Activated CD4-positive, alpha-beta T cell treated with anti-CD3 and anti-CD28 coated beads, Interleukin-2, amount 10 ng/mL, durations not matched to agents 7 days and 5 days (primary cell): ENCODE results near the gene DOP1A. TPM values are rescaled to one million over a fixed set of nuclear protein-coding genes. Genes with fewer than 3 reads are reported as not detected.

Experiments used
- CTCF ChIA-PET: fragments of 350-600 bp; sonication (Branson Sonifier 250); formaldehyde crosslinking; loops from one replicate; lab custom pipeline; 2021; ENCODE audit warnings: antibody characterized with exemption; lab: Charles Lee
- POLR2A ChIA-PET: fragments of 350-600 bp; sonication (Branson Sonifier 250); formaldehyde crosslinking; loops from one replicate; lab custom pipeline; 2021; ENCODE audit warnings: antibody characterized with exemption; lab: Charles Lee
- DNase-seq: peaks from one replicate; pipeline ENCODE4 v3.0.0-alpha.2; 2020
- H3K27ac Mint-ChIP-seq: one replicate; pipeline ENCODE4 v1.8.0; 2021; ENCODE audit warnings: mild to moderate bottlenecking, moderate library complexity, mixed read lengths
- H3K27me3 Mint-ChIP-seq: one replicate; pipeline ENCODE4 v1.8.0; 2021; ENCODE audit warnings: mixed read lengths
- H3K36me3 Mint-ChIP-seq: one replicate; pipeline ENCODE4 v1.8.0; 2021; ENCODE audit warnings: low read depth, mixed read lengths
- H3K4me1 Mint-ChIP-seq: one replicate; pipeline ENCODE4 v1.8.0; 2021; ENCODE audit warnings: mixed read lengths
- H3K4me3 Mint-ChIP-seq: one replicate; pipeline ENCODE4 v1.8.0; 2021; ENCODE audit warnings: mild to moderate bottlenecking, moderate library complexity, mixed read lengths
- H3K9me3 Mint-ChIP-seq: one replicate; pipeline ENCODE4 v1.8.0; 2021; ENCODE audit warnings: mixed read lengths
- total RNA-seq, 2 experiments: library from RNA; stranded (reverse); gene quantifications; one replicate each; pipeline ENCODE4 v1.2.3, GENCODE V29; 2021

The DOP1A gene
- total RNA-seq, 2 experiments from 2014 or later: 15.4 to 18.5 TPM

DNA sequence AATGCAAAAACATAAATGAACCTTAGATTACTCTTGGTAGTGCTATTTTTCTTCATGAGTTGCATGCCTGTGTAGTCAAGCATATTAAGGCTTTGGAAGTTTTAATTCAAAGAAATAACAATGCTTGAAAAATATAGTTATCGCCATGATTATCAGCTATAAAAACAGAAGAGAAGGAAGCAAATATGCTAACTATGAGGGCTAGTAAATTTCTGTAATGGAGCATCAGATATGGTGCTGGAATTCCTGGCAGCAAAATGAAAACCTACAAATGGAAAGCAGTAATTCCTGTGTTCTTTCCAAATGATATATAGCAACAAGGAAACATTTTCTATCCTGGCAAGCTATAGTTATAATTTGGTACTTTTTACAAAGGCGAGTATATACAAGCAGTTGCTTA is 29.7 kb downstream of the DOP1A start:
- H3K4me1 Mint-ChIP-seq: no peaks in the 10 kb centered on the region
- peaks cover 13% of the 10 kb centered on the region for H3K36me3 Mint-ChIP-seq
- CTCF ChIA-PET: no interaction called here
- no peaks in the 10 kb centered on the region for H3K9me3 Mint-ChIP-seq
- no peak for DNase-seq
- H3K27ac Mint-ChIP-seq: no peak overlapping the region
- H3K27me3 Mint-ChIP-seq: no peaks in the 10 kb centered on the region
- POLR2A ChIA-PET: no interaction called here
- no peak overlapping the region for H3K4me3 Mint-ChIP-seq

DNA sequence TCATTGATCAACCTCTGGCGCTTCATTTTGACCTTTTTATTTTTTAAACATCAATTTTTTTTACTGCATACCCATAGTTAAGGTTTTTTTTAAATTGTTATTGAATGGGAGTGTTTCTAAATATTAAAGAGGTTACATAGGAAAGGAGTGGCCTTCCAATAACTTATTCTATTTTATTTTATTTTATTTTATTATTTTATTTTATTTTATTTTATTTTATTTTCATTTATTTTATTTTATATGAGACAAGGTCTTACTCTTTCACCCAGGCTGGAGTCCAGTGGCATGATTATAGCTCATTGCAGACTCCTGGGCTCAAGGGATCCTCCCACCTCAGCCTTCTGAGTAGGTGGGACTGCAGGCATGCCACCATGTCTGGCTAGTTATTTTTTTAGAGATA is 30.2 kb downstream of the DOP1A start:
- ChIA-PET POLR2A (no interaction called here), CTCF (interaction anchor here (0.9 to 1.7 kb wide), 2 partner anchors 8 to 32 kb away, joined by 3 to 7 read pairs; partner anchors contain the start of gene UBE3D)
- no peaks in the 10 kb centered on the region for H3K4me1 Mint-ChIP-seq
- H3K27ac Mint-ChIP-seq: no peak overlapping the region
- peaks cover 17% of the 10 kb centered on the region for H3K36me3 Mint-ChIP-seq
- H3K4me3 Mint-ChIP-seq: no peak overlapping the region
- H3K27me3 Mint-ChIP-seq: no peaks in the 10 kb centered on the region
- H3K9me3 Mint-ChIP-seq: no peaks in the 10 kb centered on the region
- DNase-seq: no peak

GRCh38 chr6:83098589-83098988 is 31.1 kb downstream of the DOP1A start:
- Mint-ChIP-seq H3K27ac (no peak overlapping the region), H3K4me3 (no peak overlapping the region)

GRCh38 chr6:83108378-83108777 is 40.9 kb downstream of the DOP1A start:
- no peak overlapping the region for H3K27ac Mint-ChIP-seq
- CTCF ChIA-PET: interaction anchor here (0.7 to 1.2 kb wide), 4 partner anchors 9 to 43 kb away, joined by 3 to 4 read pairs (median 4); partner anchors contain the start of gene UBE3D
- peaks cover 10% of the 10 kb centered on the region for H3K9me3 Mint-ChIP-seq
- H3K4me3 Mint-ChIP-seq: no peak overlapping the region
- POLR2A ChIA-PET: no interaction called here
- no peaks in the 10 kb centered on the region for H3K4me1 Mint-ChIP-seq
- H3K36me3 Mint-ChIP-seq: peaks cover 25% of the 10 kb centered on the region
- no peaks in the 10 kb centered on the region for H3K27me3 Mint-ChIP-seq
- DNase-seq: no peak

More at GRCh38 chr6:83098589-83098988, 31.1 kb downstream of the DOP1A start:
- Mint-ChIP-seq H3K36me3 (peaks cover 22% of the 10 kb centered on the region), H3K4me1 (no peaks in the 10 kb centered on the region), H3K27me3 (no peaks in the 10 kb centered on the region), H3K9me3 (peaks cover 2% of the 10 kb centered on the region)
- CTCF ChIA-PET: interaction anchor here (0.9 to 1.7 kb wide), 2 partner anchors 7 to 33 kb away, joined by 3 to 7 read pairs; partner anchors contain the start of gene UBE3D
- DNase-seq: no peak
- POLR2A ChIA-PET: no interaction called here

- Mint-ChIP-seq H3K27me3 (no peaks in the 10 kb centered on the region), H3K4me1 (no peaks in the 10 kb centered on the region), H3K27ac (no peak overlapping the region), H3K9me3 (no peaks in the 10 kb centered on the region), H3K4me3 (no peak overlapping the region), H3K36me3 (peaks cover 12% of the 10 kb centered on the region)
- POLR2A ChIA-PET: no interaction called here
- CTCF ChIA-PET: no interaction called here
- no peak for DNase-seq
Measured at GRCh38 chr6:83113258-83113657, 45.8 kb downstream of the DOP1A start.

- ChIA-PET CTCF (no interaction called here), POLR2A (no interaction called here)
- no peak for DNase-seq
- peaks cover 7% of the 10 kb centered on the region for H3K36me3 Mint-ChIP-seq
- H3K9me3 Mint-ChIP-seq: no peaks in the 10 kb centered on the region
- H3K27me3 Mint-ChIP-seq: no peaks in the 10 kb centered on the region
- no peaks in the 10 kb centered on the region for H3K4me1 Mint-ChIP-seq
- no peak overlapping the region for H3K4me3 Mint-ChIP-seq
- H3K27ac Mint-ChIP-seq: no peak overlapping the region
Measured at GRCh38 chr6:83114164-83114563, 46.7 kb downstream of the DOP1A start.

DNA sequence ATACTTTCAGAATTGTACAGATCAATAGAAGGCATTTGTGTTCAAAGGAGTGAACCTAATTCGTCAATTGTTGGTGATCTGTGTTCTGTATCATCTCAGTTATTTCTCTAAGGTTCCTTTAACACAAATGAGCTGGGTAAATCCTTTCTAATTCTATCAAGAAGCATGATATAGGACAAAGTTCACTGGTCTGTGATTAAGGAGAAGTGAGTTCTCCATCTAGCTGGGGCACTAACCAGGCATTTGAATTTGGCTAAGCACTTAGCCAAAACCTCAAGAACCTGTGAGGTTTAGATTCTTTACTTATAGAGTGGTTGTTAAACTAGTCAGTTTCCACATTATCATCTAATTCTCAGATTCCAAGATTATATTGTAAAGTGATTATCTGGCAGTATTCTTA is 50.3 kb downstream of the DOP1A start:
- no peak for DNase-seq
- no peak overlapping the region for H3K4me3 Mint-ChIP-seq
- no peaks in the 10 kb centered on the region for H3K4me1 Mint-ChIP-seq

DNA sequence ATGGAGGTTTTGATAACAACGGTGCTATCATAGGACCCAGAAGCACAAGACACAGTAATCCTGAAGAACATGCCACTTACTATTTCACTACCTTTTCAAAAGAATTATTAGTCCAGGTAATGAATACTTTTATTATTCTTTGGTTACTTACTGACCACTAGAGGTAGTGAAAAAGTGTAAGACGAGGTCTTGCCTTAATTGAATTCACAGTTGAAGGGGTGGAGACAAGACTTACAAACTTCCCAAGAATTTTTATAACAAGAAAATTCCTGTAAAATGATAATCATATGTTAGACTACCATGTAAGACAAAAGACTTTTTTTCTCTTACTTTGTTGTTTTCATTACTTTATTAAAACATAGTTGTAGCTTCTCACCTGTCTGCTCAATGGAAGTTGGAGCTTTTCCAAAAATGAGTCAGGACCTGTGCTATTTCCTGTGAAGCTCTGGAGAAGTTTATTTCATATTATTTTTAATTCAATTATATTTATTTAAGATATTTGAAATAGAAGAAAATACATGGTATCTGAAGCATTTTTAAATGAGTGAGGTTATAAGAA is 52.4 kb downstream of the DOP1A start:
- H3K4me3 Mint-ChIP-seq: no peak overlapping the region
- ChIA-PET POLR2A (no interaction called here), CTCF (interaction anchor here (0.9 to 1.2 kb wide), 2 partner anchors 15 to 55 kb away, joined by 3 read pairs; partner anchors contain the start of gene UBE3D)
- H3K36me3 Mint-ChIP-seq: peaks cover 12% of the 10 kb centered on the region
- H3K27me3 Mint-ChIP-seq: no peaks in the 10 kb centered on the region
- H3K9me3 Mint-ChIP-seq: no peaks in the 10 kb centered on the region
- H3K4me1 Mint-ChIP-seq: no peaks in the 10 kb centered on the region
- DNase-seq: no peak
- no peak overlapping the region for H3K27ac Mint-ChIP-seq

More for the DNA sequence above, 50.3 kb downstream of the DOP1A start:
- Mint-ChIP-seq H3K9me3 (no peaks in the 10 kb centered on the region), H3K27ac (no peak overlapping the region), H3K27me3 (no peaks in the 10 kb centered on the region), H3K36me3 (peaks cover 1% of the 10 kb centered on the region)
- ChIA-PET CTCF (interaction anchor here (1.1 to 1.7 kb wide), 2 partner anchors 9 to 189 kb away, joined by 3 read pairs; no protein-coding TSS in a partner anchor), POLR2A (no interaction called here)

GRCh38 chr6:83124553-83124952 is 57.1 kb downstream of the DOP1A start:
- no peak overlapping the region for H3K27ac Mint-ChIP-seq
- H3K27me3 Mint-ChIP-seq: no peaks in the 10 kb centered on the region
- H3K36me3 Mint-ChIP-seq: peaks cover 29% of the 10 kb centered on the region
- no peaks in the 10 kb centered on the region for H3K9me3 Mint-ChIP-seq
- H3K4me1 Mint-ChIP-seq: no peaks in the 10 kb centered on the region
- DNase-seq: no peak
- no peak overlapping the region for H3K4me3 Mint-ChIP-seq
- POLR2A ChIA-PET: no interaction called here
- CTCF ChIA-PET: no interaction called here

- CTCF ChIA-PET: no interaction called here
- H3K9me3 Mint-ChIP-seq: no peaks in the 10 kb centered on the region
- no peaks in the 10 kb centered on the region for H3K27me3 Mint-ChIP-seq
- H3K27ac Mint-ChIP-seq: no peak overlapping the region
- H3K4me3 Mint-ChIP-seq: no peak overlapping the region
- DNase-seq: no peak
- POLR2A ChIA-PET: no interaction called here
- peaks cover 32% of the 10 kb centered on the region for H3K36me3 Mint-ChIP-seq
- H3K4me1 Mint-ChIP-seq: no peaks in the 10 kb centered on the region
Measured at GRCh38 chr6:83125425-83125824, 58.0 kb downstream of the DOP1A start.

- Mint-ChIP-seq H3K9me3 (no peaks in the 10 kb centered on the region), H3K27me3 (no peaks in the 10 kb centered on the region), H3K27ac (peak overlapping the region; percentile 42), H3K36me3 (peaks cover 33% of the 10 kb centered on the region), H3K4me3 (no peak overlapping the region), H3K4me1 (no peaks in the 10 kb centered on the region)
- ChIA-PET CTCF (no interaction called here), POLR2A (no interaction called here)
- DNase-seq: no peak
Measured at GRCh38 chr6:83126223-83126622, 58.8 kb downstream of the DOP1A start.

DNA sequence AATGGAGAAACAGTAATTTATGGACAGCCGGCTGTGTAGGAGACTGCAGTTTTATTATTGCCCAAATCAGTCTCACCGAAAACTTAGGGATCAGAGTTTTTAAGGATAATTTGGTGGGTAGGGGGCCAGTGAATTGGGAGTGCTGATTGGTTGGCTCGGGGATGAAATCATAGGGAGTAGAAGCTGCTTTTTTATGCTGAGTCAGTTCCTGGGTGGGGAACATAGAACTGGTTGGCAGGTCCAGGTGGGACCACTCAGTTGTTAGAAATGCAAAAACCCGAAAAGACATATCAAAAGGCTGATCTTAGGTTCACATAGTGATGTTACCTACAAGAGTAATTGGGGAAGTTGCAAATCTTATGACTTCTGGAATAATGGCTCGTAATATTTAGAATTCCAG is 59.3 kb downstream of the DOP1A start:
- DNase-seq: no peak
- ChIA-PET CTCF (no interaction called here), POLR2A (no interaction called here)
- Mint-ChIP-seq H3K4me3 (no peak overlapping the region), H3K27ac (no peak overlapping the region), H3K4me1 (no peaks in the 10 kb centered on the region), H3K9me3 (no peaks in the 10 kb centered on the region), H3K27me3 (no peaks in the 10 kb centered on the region), H3K36me3 (peaks cover 33% of the 10 kb centered on the region)

DNA sequence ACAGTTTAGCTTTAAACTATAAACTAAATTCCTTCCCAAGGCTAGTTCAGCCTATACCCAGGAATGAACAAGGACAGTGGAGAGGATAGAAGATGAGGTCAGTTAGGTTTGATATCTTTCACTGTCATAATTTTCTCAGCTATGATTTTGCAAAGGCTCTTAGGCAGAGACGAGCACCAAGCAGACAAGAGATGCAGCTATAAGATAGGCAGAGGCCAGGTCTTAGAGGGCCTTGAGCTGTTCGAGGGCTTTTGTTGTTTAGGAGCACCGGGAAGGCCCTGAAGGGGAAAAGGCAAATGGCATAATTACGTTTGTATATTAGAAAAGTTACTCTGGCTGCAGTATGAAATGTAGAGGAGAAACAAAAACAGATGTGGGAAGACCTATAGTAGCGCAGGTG is 59.8 kb downstream of the DOP1A start:
- H3K4me1 Mint-ChIP-seq: no peaks in the 10 kb centered on the region
- H3K36me3 Mint-ChIP-seq: peaks cover 37% of the 10 kb centered on the region
- no peaks in the 10 kb centered on the region for H3K27me3 Mint-ChIP-seq
- H3K27ac Mint-ChIP-seq: no peak overlapping the region
- CTCF ChIA-PET: no interaction called here
- POLR2A ChIA-PET: no interaction called here
- H3K9me3 Mint-ChIP-seq: no peaks in the 10 kb centered on the region
- H3K4me3 Mint-ChIP-seq: no peak overlapping the region
- no peak for DNase-seq

- CTCF ChIA-PET: no interaction called here
- POLR2A ChIA-PET: no interaction called here
Measured at GRCh38 chr6:83127976-83128375, 60.5 kb downstream of the DOP1A start.

More at GRCh38 chr6:83127976-83128375, 60.5 kb downstream of the DOP1A start:
- Mint-ChIP-seq H3K9me3 (no peaks in the 10 kb centered on the region), H3K27ac (no peak overlapping the region), H3K4me1 (no peaks in the 10 kb centered on the region), H3K4me3 (no peak overlapping the region), H3K27me3 (no peaks in the 10 kb centered on the region), H3K36me3 (peaks cover 37% of the 10 kb centered on the region)
- no peak for DNase-seq
